GM19035 (cell line): ENCODE results near the gene VANGL2.
A peak's percentile ranks its signal among the peaks of the same experiment; 100 is the strongest.

ENCODE experiments used
- ATAC-seq: cut with Tn5 transposase; IDR thresholded peaks from one replicate; pipeline ENCODE4 v1.9.1; 2021; ENCODE audit not compliant: unreplicated experiment

Gene VANGL2

GRCh38 chr1:160427625-160428024 lies 27.3 kb downstream of the VANGL2 start:
- ATAC-seq: no peak

- no peak for ATAC-seq
Observed at GRCh38 chr1:160428053-160428452, 27.7 kb downstream of the VANGL2 start.

- ATAC-seq: peak; percentile 23
Observed at GRCh38 chr1:160428655-160429054, 28.3 kb downstream of the VANGL2 start.

DNA sequence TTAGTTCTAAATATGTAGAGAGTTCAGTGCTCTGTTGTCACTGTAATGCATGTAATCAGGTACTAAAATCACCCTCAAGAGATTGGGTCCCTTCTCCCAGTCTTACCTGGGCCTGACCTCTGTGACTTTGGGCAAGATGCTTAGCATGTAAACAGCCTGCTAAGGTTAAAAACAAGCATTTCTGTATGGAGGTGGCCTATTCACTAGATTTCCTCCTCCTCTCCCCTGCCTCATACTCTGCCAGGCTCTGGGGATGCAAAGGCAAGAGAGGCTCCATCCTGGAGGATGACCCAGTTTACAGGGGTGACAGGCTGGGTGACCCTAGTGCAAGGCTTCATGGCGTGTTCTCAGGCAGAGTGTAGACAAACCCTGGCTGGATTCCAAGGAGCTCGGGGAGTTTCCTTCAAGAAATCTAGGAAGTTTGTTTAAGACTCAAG lies 28.8 kb downstream of the VANGL2 start:
- ATAC-seq: peak; percentile 20

DNA sequence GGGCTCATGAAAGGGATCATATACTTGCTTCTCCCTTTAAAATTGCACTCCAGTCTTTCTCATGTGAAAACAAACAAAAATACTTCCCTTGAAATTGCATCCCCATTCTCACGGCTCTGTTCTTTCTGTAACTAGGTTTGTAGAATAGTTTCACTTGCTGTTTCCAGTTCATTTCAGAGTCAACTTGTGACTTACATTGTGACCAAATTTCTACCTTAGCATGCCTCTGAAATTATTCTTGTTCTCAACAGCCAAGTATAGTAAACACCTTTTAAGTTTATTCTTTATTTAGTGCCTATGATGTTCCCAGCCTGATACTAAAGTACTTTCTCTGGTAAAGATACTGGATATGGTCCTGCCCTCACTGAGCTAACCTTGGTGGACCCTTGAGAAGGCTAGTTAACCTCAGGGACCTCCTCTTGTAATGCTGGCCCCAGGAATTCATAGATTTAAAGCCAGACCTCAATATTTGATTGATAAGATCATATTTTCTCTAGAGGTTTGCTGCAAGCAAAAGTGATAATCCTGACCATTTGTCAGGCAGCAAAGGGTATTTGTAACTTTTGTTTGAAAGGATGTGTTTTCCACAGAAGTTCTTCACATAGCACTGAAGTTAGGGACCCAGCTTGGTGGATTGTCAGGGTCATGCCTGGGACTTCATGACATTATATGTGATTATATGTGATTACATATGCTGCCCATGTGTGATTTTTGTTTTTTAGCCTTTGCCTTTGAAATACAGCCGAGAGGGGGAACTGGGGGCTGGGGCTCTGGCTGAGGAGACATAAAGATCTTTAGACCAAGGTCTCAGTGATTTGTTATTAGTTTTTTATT lies 29.6 kb downstream of the VANGL2 start:
- peak; percentile 48 for ATAC-seq

DNA sequence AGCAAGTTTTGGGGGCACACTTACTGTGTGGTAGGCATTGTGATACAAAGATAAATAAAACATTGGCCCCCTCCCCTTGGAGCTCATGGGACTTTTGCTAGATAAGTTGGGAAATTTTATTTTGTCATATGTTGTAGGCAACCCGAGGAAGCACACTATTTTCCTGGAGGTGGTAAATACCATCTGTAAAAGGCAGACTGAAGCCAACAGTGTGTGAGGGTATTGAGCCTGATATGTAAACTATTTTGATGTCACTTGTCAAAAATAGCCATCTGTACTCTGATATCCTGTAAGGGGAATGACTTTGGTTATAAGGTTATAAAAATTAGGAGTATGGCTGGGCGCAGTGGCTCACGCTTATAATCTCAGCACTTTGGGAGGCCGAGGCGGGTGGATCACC lies 30.6 kb downstream of the VANGL2 start:
- no peak for ATAC-seq

GRCh38 chr1:160431571-160431970 lies 31.2 kb downstream of the VANGL2 start:
- ATAC-seq: no peak

DNA sequence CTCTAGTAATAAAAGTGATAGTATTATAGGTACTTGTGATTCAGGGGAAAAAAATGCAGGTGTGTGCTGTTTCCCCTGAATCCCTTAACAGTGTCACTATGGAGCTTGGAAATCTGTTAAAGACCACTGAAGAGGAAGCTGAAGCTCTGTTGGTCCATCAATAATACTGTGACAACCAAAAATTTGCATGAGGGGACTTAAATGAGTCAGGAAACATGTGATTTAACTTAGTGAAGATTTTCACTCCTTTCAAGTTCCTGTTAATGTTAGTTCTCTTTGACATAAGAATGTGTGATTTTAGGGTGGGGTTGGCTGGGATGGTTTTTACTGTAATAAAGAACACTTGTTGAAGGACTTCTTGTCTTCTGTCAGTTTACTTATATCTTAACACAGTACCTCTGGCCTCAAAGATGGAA lies 32.0 kb downstream of the VANGL2 start:
- peak; percentile 61 for ATAC-seq

DNA sequence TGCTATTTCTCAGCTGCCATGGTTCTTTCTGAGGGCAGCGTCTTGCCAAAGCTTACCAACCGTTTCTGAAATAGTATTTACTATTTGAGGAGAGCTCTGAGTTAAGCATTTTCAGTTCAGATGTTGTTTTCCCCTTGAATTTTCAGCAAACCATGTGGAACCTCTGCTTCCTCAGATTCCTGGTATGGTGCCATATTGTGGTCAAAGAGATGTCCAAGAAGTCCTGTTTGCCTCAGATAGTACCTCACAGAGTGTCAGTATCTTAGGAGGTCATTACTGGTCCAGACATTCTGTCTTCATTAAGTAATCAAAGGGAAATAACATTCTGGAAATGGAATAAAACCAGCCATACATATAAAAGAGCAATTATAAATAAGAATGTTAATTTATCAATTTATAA lies 36.6 kb downstream of the VANGL2 start:
- no peak for ATAC-seq

GRCh38 chr1:160437432-160438316 lies 37.3 kb downstream of the VANGL2 start:
- ATAC-seq: peak; percentile 82

GRCh38 chr1:160438317-160438918 lies 38.1 kb downstream of the VANGL2 start:
- ATAC-seq: no peak

DNA sequence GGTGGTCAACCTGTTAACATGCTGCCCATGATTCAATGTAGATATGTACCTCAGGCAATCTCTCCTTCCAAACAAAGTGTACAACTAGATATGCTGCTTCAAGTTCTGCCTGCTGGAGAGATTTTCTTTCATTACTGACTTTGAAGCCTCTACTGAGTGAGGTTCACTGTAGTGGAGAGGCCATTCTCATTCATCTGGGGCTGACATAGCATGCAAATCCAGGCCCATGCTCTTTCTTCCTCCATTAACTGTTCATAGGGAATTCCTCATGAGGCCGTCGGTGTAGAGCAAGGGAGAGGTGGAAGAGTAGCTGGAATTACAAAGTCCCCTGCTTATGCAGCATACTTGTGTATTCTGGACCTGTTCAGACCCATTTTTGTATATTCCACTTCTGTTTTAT lies 38.6 kb downstream of the VANGL2 start:
- no peak for ATAC-seq

DNA sequence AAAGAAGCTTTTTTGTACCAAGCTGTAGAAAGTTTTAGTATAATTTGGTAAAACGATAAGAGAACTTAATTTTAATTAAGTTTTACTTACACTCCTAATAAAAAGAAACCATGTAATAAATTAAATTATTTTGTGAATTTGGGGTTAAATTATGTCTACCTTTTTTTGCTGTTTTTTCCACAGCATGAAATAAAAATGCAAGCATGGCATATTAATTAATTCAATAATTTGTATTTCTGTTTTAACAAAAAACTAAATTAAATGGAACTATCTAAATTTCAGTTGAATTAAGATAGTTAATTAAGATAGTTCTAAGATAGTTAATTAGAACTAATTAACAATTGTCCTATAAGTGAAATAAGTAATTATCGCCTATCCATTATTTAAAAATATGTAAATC lies 39.4 kb downstream of the VANGL2 start:
- no peak for ATAC-seq

GRCh38 chr1:160446945-160447600 lies 46.7 kb downstream of the VANGL2 start:
- ATAC-seq: no peak

DNA sequence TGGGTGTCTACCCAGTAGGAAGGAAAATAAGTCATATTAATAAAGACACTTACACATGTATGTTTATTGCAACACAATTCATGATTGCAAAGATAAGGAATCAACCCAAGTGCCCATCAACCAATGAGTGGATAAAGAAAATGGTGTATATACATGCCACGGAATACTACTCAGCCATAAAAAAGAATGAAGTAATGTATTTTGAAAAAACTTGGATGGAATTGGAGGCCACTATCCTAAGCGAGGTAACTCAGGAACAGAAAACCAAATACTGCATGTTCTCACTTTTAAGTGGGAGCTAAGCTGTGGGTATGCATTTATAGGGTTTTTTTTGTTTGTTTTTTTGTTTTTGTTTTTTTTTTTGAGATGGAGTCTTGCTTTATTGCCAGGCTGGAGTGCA lies 49.1 kb downstream of the VANGL2 start:
- no peak for ATAC-seq

DNA sequence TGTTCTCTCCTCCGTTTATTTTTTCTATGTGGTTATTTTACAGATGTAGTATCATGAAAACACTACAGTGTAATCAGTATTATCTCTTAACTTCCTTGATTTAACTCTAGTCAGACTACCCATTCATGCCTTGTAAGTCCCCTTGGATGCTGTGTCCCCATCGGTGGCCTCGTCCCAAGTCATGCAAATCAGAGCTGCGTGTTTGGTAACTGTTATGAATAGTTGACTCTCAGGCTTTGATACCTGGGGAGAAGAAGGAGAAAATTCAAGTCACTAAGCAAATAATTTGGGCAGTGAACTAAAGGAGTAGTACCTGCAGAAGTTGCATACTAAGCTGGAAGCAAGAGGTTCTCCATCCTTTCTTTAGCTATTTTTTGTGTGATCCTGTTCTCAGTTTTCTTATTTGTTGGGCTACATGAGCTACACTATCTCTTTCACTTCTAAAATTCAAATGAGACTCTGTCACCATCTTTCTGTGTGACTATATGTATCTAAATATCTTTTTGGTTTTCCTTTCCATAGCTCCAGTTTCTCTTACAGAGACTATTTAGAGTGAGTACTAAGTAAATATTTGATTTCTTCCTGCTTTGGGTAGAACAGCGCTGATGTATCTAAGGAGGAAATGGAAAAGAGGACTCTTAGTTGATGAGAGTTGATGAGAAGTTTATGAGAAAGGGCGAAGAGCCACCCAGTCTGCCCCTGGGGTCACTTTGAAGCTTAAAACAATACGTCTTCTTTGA lies 50.9 kb downstream of the VANGL2 start:
- peak; percentile 46 for ATAC-seq

GRCh38 chr1:160451859-160452232 lies 51.5 kb downstream of the VANGL2 start:
- peak; percentile 37 for ATAC-seq

DNA sequence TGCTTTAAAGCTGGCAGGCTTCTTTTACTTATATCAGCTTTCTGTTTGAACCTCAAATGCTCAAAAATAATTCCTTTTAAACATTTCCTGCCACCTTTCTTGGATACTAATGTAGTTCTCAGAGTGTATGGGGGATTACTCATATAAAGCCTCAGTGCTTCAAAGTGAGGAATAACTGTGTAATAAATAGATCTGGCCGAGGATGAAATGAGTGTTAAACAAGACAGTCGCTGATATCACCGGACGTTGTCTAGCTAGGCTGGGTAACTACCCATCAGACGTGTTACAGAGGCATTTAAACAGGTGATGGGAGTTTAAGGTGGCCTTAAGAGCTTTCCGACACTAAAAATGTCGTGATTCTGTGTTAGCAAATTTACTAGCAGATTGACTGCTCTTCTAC lies 53.1 kb downstream of the VANGL2 start:
- ATAC-seq: peak; percentile 56

DNA sequence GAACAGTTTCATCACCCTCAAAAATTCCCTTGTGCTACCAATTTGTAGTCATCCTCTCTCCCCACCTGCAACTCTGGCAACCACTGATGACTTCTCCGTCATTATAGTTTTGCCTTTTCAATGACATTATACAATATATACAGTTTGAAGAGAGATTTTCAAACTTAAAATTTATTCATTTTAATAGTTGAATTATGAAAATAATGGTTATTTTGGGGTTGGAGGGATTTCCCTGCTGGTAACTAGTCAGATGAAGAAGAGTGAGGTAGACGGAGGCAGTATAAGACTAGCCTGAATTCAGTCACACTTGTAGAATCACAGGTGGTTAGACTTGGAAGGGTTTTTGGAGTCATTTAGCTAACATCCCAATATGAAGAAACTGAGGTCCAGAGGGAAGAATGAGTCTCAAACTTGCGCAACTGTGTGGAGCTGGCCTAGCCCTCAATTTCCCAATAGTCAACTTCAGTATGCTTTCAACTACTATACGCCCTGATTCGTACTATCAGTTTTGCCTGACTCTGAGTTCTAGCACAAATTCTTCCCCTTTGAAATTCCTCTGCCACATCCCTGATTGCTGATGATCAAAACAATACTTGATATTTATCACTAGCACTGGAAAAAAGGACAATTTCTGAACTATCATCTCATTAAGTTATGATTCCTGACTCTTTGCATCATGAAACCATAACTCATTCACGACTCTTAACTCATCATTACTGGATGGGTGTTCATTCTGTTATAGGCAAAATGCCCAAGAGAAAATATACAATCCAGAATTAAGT lies 54.2 kb downstream of the VANGL2 start:
- ATAC-seq: no peak

- ATAC-seq: no peak
Observed at GRCh38 chr1:160455153-160455517, 54.8 kb downstream of the VANGL2 start.
